PC-3 (cell line): ENCODE results near the gene IRGQ. TPM values are rescaled to one million over a fixed set of nuclear protein-coding genes. Genes with fewer than 3 reads are reported as not detected.

ENCODE experiments used
- ATAC-seq: fragments of 200-7000 bp; cut with Tn5 transposase; 2 replicates; pipeline ENCODE4 v1.9.1; 2020; ENCODE audit warnings: mild to moderate bottlenecking, moderate library complexity
- BruUV-seq: library from RNA; stranded (reverse); fragments of 400-500 nt; replicated peaks from 2 replicates; lab custom pipeline; 2021; lab: Mats Ljungman, UMichigan
- CTCF ChIA-PET: fragments of 300-600 bp; sonication (Branson Sonifier 250); formaldehyde crosslinking; loops from one replicate; lab custom pipeline; 2022; ENCODE audit warnings: antibody characterized with exemption; lab: Charles Lee
- POLR2A ChIA-PET: fragments of 300-600 bp; sonication (Branson Sonifier 250); formaldehyde crosslinking; loops from one replicate; lab custom pipeline; 2022; ENCODE audit warnings: antibody characterized with exemption; ENCODE audit not compliant: unreplicated experiment; lab: Charles Lee
- DNase-seq: peaks from one replicate; pipeline ENCODE4 v3.0.0-alpha.2; 2015
- H2AFZ ChIP-seq: fragments of 300-600 bp; sonication (generic); 2 replicates; pipeline ENCODE4 v1.6.0; 2016; ENCODE audit warnings: antibody characterized with exemption, low read length
- H3F3A ChIP-seq: fragments of 300-600 bp; sonication (generic); one replicate; pipeline ENCODE4 v1.6.0; 2017; ENCODE audit warnings: antibody characterized with exemption, low read length, control low read depth, mild to moderate bottlenecking; ENCODE audit not compliant: unreplicated experiment
- H3K27ac ChIP-seq: fragments of 300-600 bp; sonication (generic); 2 replicates; pipeline ENCODE4 v1.5.1; 2016; ENCODE audit warnings: mild to moderate bottlenecking, low read length
- H3K27me3 ChIP-seq: fragments of 300-600 bp; sonication (generic); 2 replicates; pipeline ENCODE4 v1.6.1; 2016; ENCODE audit warnings: low read length, mixed read lengths
- H3K36me3 ChIP-seq: fragments of 300-600 bp; sonication (generic); 2 replicates; pipeline ENCODE4 v1.6.1; 2016; ENCODE audit warnings: low read depth, mixed run types, low read length, mixed read lengths
- H3K4me1 ChIP-seq: fragments of 300-600 bp; sonication (generic); 2 replicates; pipeline ENCODE4 v1.5.1; 2016; ENCODE audit warnings: low read length; ENCODE audit not compliant: insufficient read depth
- H3K4me2 ChIP-seq: fragments of 300-600 bp; sonication (generic); 2 replicates; pipeline ENCODE4 v1.6.0; 2016; ENCODE audit warnings: low read length
- H3K4me3 ChIP-seq: fragments of 300-600 bp; sonication (generic); 2 replicates; pipeline ENCODE4 v1.5.1; 2016; ENCODE audit warnings: mild to moderate bottlenecking, low read length, mixed read lengths
- H3K79me2 ChIP-seq: fragments of 300-600 bp; sonication (generic); 2 replicates; pipeline ENCODE4 v1.6.1; 2017; ENCODE audit warnings: low read length, mixed read lengths
- H3K9ac ChIP-seq: fragments of 300-600 bp; sonication (generic); 2 replicates; pipeline ENCODE4 v1.6.0; 2016; ENCODE audit warnings: mild to moderate bottlenecking, low read length
- H3K9me2 ChIP-seq: fragments of 300-600 bp; sonication (generic); replicated peaks from 2 replicates; pipeline ENCODE4 v1.6.1; 2016; ENCODE audit warnings: mixed run types, low read length, mixed read lengths
- H3K9me3 ChIP-seq: fragments of 300-600 bp; sonication (generic); 2 replicates; pipeline ENCODE4 v1.6.1; 2016; ENCODE audit warnings: low read length, mixed read lengths
- H4K20me1 ChIP-seq: fragments of 300-600 bp; sonication (generic); 2 replicates; pipeline ENCODE4 v1.6.1; 2016; ENCODE audit warnings: low read length, mixed read lengths
- CTCF ChIP-seq: fragments of 300-600 bp; sonication (generic); conservative IDR thresholded peaks from 2 replicates; pipeline ENCODE4 v1.5.1; 2017; ENCODE audit warnings: antibody characterized with exemption, low read depth, mild to moderate bottlenecking, low read length
- EZH2 ChIP-seq: fragments of 300-600 bp; sonication (generic); IDR thresholded peaks from one replicate; pipeline ENCODE4 v1.6.1; 2017; ENCODE audit warnings: antibody characterized with exemption, mild to moderate bottlenecking, low read length; ENCODE audit not compliant: unreplicated experiment
- EZH2phosphoT487 ChIP-seq: fragments of 300-600 bp; sonication (generic); IDR thresholded peaks from 2 replicates; pipeline ENCODE4 v1.6.1; 2018; ENCODE audit warnings: mild to moderate bottlenecking, antibody characterized with exemption, low read length, borderline replicate concordance
- intact Hi-C: fragments of 100-400 bp; cut with micrococcal nuclease; formaldehyde crosslinking; loops from 2 replicates; pipeline ENCODE4 v1.9.0; 2023
- total RNA-seq: library from RNA; depleted of rRNA; stranded (reverse); fragments of >200 nt; gene quantifications from 2 replicates; pipeline ENCODE4 v1.2.3, GENCODE V29; 2014

Gene IRGQ
- total RNA-seq, 1 experiment from 2014 or later = 12.5 TPM

- Histone ChIP-seq H3K9me2 (no peaks in the 10 kb centered on the region), H3K79me2 (peaks cover 37% of the 10 kb centered on the region), H3K9ac (no peak overlapping the region), H3F3A (no peaks in the 10 kb centered on the region), H3K4me2 (no peak overlapping the region), H2AFZ (no peak overlapping the region), H3K4me1 (peaks cover 14% of the 10 kb centered on the region), H3K9me3 (no peaks in the 10 kb centered on the region), H3K27me3 (no peaks in the 10 kb centered on the region), H4K20me1 (no peaks in the 10 kb centered on the region), H3K4me3 (no peak overlapping the region), H3K27ac (no peak overlapping the region), H3K36me3 (no peaks in the 10 kb centered on the region; the same call in 1 of the 2 replicates)
- intact Hi-C loops = no loop called here
- ATAC-seq = no peak
- no peak for DNase-seq
- ChIA-PET POLR2A (interaction anchor here (0.6 kb wide), 1 partner anchor 69 kb away, joined by 3 read pairs; no protein-coding TSS in a partner anchor), CTCF (no interaction called here)
- no TSS peak for BruUV-seq
- TF ChIP-seq EZH2 (no peak), CTCF (no peak), EZH2phosphoT487 (no peak)
These were observed 3.8 kb upstream of the IRGQ start for GRCh38 chr19:43599635-43600295.

DNA sequence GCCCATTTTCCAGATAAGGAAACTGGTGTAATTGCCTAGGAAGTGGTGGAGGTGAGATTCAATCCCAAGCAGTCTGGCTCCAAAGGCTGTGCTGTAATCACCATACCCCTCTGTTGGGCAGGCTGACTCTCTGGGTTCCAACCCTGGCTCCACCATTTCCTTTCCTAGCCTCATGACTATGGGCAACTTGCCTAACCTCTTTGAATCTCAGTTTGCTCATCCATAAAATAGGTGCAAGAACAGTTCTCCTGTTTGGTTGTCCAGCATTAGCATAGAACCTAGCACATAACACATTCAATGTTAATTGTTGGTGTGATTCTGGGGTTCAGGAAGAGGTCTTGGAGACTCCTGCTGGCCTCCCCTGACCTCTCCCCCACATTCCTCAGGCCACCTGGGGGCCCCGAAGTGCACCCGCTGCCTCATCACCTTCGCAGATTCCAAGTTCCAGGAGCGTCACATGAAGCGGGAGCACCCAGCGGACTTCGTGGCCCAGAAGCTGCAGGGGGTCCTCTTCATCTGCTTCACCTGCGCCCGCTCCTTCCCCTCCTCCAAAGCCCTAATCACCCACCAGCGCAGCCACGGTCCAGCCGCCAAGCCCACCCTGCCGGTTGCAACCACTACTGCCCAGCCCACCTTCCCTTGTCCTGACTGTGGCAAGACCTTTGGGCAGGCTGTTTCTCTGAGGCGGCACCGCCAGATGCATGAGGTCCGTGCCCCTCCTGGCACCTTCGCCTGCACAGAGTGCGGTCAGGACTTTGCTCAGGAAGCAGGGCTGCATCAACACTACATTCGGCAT, 2.7 kb upstream of the IRGQ start:
- Histone ChIP-seq H3K79me2 (peaks cover 47% of the 10 kb centered on the region), H3K27me3 (no peaks in the 10 kb centered on the region), H2AFZ (no peak overlapping the region), H3K9me3 (no peaks in the 10 kb centered on the region), H3K4me1 (peaks cover 14% of the 10 kb centered on the region), H4K20me1 (no peaks in the 10 kb centered on the region), H3K4me3 (peak overlapping the region; percentile 78; the same call in 1 of the 2 replicates), H3F3A (no peaks in the 10 kb centered on the region), H3K9me2 (no peaks in the 10 kb centered on the region), H3K27ac (no peak overlapping the region), H3K36me3 (no peaks in the 10 kb centered on the region; the same call in 1 of the 2 replicates), H3K4me2 (peak overlapping the region; percentile 91), H3K9ac (no peak overlapping the region)
- BruUV-seq = no TSS peak
- ATAC-seq = no peak
- ChIA-PET POLR2A (no interaction called here), CTCF (no interaction called here)
- intact Hi-C loops = no loop called here
- no peak for TF ChIP-seq CTCF
- TF ChIP-seq EZH2phosphoT487 = no peak
- TF ChIP-seq EZH2 = no peak
- no peak for DNase-seq

GRCh38 chr19:43597876-43598275, 1.9 kb upstream of the IRGQ start:
- Histone ChIP-seq H3K36me3 (no peaks in the 10 kb centered on the region; the same call in 1 of the 2 replicates), H4K20me1 (no peaks in the 10 kb centered on the region), H3K79me2 (peaks cover 47% of the 10 kb centered on the region), H3K4me2 (peak overlapping the region; percentile 91), H3K4me1 (peaks cover 14% of the 10 kb centered on the region), H3K27ac (no peak overlapping the region), H2AFZ (no peak overlapping the region), H3K27me3 (no peaks in the 10 kb centered on the region), H3K9me3 (no peaks in the 10 kb centered on the region), H3K4me3 (peak overlapping the region; percentile 78), H3K9ac (no peak overlapping the region), H3F3A (no peaks in the 10 kb centered on the region), H3K9me2 (no peaks in the 10 kb centered on the region)
- ChIA-PET CTCF (no interaction called here), POLR2A (no interaction called here)
- DNase-seq (no peak), ATAC-seq (no peak)
- TF ChIP-seq EZH2 = no peak
- TF ChIP-seq CTCF = no peak
- TF ChIP-seq EZH2phosphoT487 = no peak
- no TSS peak for BruUV-seq
- intact Hi-C loops = no loop called here
